K562 (cell line): ENCODE measurements around the gene TMEM127.
"Not testable (repeated sequence)": the region's sequence is repeated elsewhere in the genome, so short reads cannot be mapped to it uniquely, and the experiment has no call there.

ENCODE experiments used
- EP300 ChIP-seq: IDR thresholded peaks from 2 replicates; pipeline ENCODE4 v1.6.1; 2012; ENCODE audit warnings: low read length, improper control_type of control experiment
- KLF6 ChIP-seq: fragments of 250-450 bp; sonication (Bioruptor Pico); IDR thresholded peaks from 2 replicates; pipeline ENCODE4 v1.4.0; 2020; ENCODE audit warnings: mild to moderate bottlenecking, moderate library complexity, borderline replicate concordance
- MCM2 ChIP-seq: fragments of 450-650 bp; IDR thresholded peaks from 2 replicates; pipeline ENCODE4 v1.6.1; 2017; ENCODE audit warnings: low read depth, mild to moderate bottlenecking
- NR3C1 ChIP-seq: sonication (generic); formaldehyde crosslinking; IDR thresholded peaks from 2 replicates; pipeline ENCODE4 v1.8.1; 2022; ENCODE audit warnings: missing genetic modification reagents
- POLR2A ChIP-seq: fragments of 450-650 bp; conservative IDR thresholded peaks from 2 replicates; pipeline ENCODE4 v1.6.1; 2016
- POLR2AphosphoS5 ChIP-seq: IDR thresholded peaks from 2 replicates; pipeline ENCODE4 v1.6.1; 2011; ENCODE audit warnings: mild to moderate bottlenecking, low read depth, low read length, moderate library complexity; ENCODE audit not compliant: control insufficient read depth, insufficient read depth
- REST ChIP-seq, 2 experiments: fragments of 450-650 bp; formaldehyde crosslinking in 1 of 2; IDR thresholded peaks; 2 replicates each; pipeline versions ENCODE4 v1.4.0 to v1.6.1; 2014 to 2020; ENCODE audit warnings: mild to moderate bottlenecking in 2 of 2, borderline replicate concordance in 1 of 2, low read depth in 1 of 2
- SP1 ChIP-seq: sonication (generic); formaldehyde crosslinking; IDR thresholded peaks from 2 replicates; pipeline ENCODE4 v1.8.1; 2022; ENCODE audit warnings: mild to moderate bottlenecking, missing genetic modification reagents
- TFAM ChIP-seq: fragments of 250-450 bp; sonication (Bioruptor Pico); conservative IDR thresholded peaks from 2 replicates; pipeline ENCODE4 v1.5.0; 2021; ENCODE audit warnings: mild to moderate bottlenecking, moderate library complexity
- TF ChIP-seq, protein P1 (sequence below): sonication (generic); formaldehyde crosslinking; IDR thresholded peaks from 2 replicates; pipeline ENCODE4 v1.8.1; 2023; ENCODE audit warnings: mild to moderate bottlenecking, missing genetic modification reagents, moderate library complexity

DNA sequence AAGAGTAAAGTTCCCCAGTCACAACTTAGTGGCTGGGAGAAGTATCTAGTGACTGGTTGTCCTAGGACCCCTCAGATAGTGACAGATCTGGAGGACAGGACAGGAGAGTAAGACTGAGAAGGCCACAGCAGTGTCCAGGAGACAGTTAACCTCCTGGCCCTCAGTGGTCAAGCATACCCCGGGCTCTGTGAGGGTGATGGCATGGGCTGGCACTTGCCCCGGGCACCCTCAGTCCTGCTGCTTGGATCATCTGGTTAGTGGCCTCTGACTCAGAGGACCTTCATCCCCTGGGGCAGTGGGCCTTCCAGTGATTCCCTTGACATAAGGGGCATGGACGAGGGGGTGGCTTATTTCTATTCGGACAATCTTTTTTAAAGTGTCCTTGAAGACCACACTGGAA, 45.8 kb downstream of the TMEM127 start:
- TF ChIP-seq NR3C1; POLR2A; SP1 (CRISPR knock-in tag); MCM2; TFAM; POLR2AphosphoS5; EP300; REST (IDR thresholded peaks at IDR 0.05; ENCODE audit: borderline replicate concordance); REST (CRISPR knock-in tag; IDR thresholded peaks at IDR 0.05; ENCODE audit: low read depth); KLF6 (CRISPR knock-in tag): not testable (repeated sequence)
- TF ChIP-seq, protein P1, sequence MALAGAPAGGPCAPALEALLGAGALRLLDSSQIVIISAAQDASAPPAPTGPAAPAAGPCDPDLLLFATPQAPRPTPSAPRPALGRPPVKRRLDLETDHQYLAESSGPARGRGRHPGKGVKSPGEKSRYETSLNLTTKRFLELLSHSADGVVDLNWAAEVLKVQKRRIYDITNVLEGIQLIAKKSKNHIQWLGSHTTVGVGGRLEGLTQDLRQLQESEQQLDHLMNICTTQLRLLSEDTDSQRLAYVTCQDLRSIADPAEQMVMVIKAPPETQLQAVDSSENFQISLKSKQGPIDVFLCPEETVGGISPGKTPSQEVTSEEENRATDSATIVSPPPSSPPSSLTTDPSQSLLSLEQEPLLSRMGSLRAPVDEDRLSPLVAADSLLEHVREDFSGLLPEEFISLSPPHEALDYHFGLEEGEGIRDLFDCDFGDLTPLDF (CRISPR knock-in tag), result not testable (repeated sequence)
